DMS 273 treated with DMSO at 0.1 percent for 48 hours (cell line): ENCODE data around the gene GLYATL3.

Experiments
- DNase-seq: peaks from one replicate; lab custom pipeline; 2025; lab: John Stamatoyannopoulos, UW

The GLYATL3 gene

DNA sequence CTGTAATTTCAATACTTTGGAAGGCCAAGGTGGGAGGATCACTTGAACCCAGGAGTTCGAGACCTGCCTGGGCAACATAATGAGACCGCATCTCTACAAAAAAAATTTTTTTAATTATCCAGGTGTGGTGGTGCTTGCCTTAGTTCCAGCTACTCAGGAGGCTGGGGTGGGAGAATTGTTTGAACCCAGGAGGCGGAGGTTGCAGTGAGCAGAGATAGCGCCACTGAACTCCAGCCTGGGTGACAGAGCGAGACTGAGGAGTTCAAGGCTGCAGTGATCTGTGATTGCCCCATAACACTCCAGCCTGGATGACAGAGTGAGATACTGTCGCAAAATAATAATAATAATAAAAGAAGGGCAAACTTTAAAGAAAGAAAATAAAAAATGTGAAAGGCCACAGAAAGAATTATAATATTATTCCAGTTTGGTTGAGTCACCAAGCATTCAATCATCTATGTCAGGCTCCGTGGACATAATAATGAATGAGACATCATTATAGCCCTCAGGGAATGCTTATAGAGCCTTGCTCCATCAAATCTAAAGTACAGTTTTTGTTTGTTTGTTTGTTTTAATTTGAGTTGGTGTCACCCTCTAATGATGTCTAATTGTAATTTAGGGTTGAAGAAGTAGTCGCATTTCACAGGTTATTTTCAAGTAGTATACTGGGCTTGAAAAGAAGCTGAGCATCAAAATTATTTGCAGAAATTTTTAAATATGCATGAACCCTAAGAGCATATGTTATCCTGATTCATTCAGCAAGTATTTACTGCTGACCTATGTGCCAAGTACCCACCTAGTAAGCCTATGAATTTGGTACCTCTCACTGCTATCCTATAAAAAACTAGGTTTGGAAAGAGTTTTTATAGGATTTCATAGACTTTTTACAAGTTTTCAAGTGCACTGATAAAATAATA is 15.1 kb downstream of the GLYATL3 start:
- DNase-seq = no peak

DNA sequence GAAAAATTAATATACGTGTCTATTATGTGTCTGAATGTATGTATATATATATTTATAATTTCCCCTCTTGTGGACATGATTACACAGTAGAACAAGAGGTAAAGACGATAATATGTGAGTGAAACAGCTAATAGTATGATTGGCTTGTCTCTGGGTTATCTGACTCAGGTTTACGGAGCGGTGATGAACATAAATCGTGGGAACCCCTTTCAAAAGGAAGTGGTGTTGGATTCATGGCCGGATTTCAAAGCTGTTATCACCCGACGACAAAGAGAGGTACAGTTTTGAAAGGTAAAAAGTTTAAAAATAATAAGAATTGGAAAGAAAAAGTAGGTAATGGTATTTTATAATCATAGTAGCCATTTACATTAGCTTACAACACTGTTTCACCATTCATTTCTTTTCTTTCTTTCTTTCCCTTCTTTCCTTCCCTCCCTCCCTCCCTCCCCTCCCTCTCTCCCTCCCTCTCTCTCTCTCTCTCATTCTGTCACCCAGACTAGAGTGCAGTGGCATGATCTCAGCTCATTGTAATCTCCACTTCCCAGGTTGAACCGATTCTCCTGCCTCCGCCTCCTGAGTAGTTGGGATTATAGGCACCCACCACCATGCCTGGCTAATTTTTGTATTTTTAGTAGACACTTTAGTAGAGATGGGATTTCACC is 15.9 kb downstream of the GLYATL3 start:
- no peak for DNase-seq

DNA sequence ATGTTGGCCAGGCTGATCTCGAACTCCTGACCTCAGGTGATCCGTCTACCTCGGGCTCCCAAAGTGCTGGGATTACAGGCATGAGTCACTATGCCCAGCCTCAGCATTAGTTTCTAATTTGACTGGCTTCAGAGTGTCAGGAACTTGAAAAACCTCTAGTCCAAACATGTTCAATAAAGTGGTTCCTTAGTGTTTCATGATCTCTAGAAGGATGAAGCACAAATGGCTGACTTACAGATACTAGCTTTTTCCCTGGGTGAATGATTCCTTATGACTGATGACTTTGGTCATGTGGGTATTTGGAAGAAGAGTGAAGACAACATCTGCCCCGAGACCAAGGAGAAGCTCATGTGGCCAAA is 16.4 kb downstream of the GLYATL3 start:
- DNase-seq = no peak

DNA sequence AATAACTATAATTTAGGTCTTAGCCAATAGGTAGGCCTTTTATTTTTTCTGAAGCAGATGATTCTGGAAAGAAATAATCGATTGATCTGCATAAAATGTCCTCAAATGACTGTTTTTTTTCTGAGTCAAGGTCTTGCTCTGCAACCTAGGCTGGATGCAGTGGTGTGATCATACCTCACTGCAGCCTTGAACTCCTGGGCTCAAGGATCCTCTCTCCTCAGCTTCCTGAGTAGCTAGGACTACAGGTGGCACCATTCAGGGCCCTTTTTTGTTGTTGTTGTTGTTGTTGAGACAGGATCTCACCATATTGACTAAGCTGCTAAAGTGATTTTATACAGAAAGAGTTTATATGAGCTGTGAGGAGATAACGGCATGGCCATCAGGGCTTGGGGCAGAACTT is 18.2 kb downstream of the GLYATL3 start:
- DNase-seq = no peak

DNA sequence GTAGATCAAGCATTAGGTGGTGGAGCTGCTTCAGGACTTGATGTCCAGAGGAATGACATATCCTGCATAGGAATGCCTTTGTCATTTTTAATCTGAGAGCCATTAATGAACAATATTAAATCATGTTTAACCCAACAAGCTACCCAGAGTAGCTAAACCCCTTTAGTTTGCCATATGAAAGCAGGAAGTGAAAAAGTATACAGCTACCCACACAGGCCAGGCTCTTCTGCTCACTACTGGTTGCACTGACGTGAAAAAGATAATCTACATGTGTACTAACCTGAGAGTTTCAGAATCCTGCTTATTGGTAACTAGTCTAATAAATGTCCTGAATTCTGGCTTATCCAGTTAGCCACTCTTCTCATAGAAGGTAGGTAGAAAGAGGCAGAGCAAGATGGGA is 19.9 kb downstream of the GLYATL3 start:
- no peak for DNase-seq

DNA sequence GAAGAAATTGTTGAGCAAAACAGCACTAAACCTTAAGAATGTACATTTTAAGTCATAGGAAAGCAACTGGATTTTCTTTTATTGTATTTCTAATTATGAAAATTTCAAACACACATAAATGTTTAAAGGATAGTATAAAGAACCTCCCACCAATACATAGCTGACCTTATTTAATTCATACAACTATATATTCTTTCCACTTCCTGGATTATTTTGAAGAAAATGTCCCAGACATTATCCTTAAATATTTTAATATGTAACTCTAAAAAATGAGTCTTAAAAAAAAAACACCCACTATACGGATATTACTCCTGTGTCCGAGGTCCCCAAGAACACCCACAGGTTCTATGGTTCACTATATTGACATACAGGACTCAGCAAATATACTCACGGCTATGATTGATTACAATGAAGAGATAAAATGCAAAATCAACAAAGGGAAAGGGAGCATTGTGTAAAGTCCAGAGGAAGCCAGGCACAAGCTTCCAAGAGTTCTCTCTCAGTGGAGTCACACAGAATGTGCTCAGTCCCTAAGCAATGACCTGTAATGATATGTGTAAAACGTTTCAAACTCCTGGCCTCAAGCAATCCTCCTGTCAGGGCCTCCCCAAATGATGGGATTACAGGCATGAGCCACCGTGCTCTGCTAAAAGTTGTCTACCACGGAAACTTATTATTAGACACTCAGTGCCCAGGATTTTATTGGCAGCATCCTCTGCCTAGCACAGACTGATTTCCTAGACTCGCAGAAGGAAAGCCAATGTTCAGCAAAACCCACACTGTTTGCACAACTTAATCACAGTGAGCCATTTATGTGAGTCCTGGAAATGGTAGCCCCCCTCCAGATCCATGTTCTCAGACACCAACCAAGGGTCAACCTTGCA is 23.2 kb downstream of the GLYATL3 start:
- no peak for DNase-seq

DNA sequence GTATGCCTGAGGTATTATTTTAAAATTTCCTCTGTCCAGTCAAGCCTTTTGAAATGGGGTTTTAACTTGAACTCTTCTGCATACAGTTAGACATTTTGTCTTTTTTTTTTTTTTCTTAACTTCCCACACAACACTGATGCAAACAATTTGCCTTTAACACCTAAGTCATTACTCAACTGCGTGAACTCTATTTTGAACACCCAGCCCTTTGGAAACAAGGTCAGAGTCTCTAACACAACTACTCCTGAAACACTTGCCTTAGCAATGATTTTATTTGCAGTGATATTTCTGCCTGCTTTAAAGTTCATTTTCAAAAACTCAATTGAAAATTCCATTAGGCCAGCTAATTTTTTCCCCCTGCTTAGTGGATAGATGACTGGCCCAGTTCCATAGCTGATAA is 24.2 kb downstream of the GLYATL3 start:
- no peak for DNase-seq

DNA sequence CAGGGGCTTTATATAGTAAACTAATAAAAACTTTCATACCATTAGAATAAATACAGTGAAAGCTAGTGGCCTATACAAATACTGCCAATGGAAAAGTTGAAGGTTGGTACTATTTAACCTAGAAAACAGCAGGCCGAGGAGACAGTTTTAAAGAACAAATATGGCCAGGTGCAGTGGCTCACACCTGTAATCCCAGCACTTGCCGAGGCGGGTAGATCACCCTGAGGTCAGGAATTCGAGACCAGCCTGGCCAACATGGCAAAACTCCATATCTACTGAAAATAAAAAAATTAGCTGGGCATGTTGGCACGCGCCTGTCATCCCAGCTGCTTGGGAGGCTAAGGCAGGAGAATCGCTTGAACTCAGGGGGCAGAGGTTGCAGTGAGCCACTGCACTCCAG is 24.8 kb downstream of the GLYATL3 start:
- no peak for DNase-seq

DNA sequence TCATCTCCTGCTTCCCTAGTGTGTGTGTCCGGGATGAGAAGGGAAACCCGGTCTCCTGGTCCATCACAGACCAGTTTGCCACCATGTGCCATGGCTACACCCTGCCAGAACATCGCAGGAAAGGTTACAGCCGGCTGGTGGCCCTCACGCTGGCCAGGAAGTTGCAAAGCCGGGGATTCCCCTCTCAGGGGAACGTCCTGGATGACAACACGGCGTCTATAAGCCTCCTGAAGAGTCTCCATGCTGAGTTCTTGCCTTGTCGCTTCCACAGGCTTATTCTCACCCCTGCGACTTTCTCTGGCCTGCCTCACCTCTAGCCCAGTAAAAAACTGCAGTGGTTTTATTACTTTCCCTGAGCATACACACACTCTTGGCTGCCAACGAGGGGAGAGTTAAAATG is 26.9 kb downstream of the GLYATL3 start:
- no peak for DNase-seq

DNA sequence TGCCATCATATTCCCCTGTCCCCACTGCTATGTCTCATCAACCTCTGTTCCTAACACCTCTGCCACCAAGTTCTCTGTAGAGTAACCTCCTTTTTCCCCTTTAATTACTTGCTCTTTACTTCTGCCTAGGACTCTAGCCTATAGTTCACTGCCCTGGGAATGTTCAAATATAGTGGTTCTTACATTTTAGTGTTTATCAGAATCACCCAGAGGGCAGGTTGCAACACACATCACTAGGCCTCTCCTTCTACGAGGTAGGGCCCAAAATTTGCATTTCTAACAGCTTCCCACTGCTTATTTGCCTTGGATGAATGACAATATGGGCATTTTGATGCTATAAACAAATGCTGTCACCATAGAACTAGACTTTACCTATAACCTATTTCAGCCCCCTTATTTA is 27.6 kb downstream of the GLYATL3 start:
- DNase-seq = no peak

DNA sequence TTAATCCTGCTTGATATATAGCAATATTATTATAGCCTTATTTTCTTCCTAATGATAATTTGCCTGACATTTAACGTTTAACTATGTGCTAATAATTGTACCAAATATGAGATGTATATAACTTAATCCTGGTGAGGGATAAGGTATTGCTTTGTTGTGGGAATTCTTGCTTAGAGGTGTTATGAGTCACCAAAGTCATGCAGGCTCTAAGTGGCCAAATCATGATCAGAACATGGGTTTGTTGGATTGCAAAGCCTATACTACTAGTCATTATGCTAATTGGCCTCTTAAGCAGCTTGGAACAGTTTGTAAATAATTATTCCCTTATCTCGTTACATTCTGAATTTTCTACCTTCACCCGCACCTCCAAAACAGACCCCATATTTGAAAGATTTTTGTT is 28.8 kb downstream of the GLYATL3 start:
- DNase-seq = no peak

DNA sequence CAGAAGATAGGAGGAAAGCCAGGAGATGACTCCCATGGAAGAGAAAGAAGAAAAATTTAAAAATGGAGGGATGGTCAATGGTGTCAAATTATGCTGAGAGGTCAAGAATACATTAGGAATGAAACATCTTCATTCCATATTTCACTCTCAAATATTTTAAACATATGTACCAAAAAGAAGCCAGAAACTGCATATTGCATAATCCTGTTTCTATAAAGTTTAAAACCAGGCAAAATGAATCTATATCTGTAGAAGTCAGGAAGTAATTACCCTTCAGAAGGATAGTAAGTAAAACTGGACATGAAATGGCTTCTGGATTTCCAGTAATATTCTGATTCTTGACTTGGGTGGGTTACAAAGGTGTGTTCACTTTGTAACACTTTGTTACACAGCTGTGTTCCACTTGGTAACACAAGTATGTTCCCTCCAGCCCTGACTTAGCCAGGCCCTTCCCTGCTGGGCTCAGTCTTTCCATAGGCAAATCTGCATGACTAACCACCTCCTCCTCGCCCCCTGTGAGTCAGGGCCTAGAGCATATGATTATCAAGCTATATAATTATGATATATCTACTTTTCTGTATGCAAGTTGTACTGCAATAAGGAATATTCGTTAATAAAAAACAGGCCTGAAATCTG is 30.5 kb downstream of the GLYATL3 start:
- no peak for DNase-seq

DNA sequence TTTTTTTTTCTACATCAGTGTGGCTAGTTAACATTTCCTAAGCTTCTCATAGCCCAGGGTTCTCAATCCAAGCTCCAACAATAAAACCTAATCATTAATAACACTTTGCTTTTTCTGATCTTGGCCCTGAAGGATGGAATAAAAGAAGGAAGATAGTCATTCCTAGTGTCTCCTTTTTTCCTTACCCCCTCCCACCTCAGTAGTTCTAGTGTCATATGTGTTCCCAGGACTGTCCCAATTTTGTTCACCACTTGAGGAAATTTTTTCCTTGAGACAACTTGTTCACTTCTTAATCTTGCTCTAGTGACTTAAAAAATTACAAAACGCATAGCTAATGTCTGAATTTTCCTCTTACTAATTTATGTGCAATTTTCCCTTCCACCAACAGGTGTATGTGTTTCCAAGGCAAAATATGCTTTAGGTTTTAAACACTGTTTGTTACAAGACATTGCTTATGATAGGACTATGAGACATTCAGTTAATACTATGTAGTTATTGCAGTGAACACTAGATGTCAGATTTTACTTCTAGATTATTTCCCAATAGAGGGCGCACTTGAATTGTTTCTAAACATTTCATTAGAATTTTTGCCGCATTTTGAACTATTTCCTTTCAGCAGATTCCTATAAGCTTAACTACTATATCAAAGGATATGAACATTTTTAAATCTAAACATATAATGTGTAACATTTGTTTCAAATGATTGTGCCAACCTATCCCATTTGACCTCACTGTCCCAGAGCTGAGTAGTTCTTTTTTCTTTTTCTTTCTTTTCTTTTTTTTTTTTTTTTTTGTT is 32.2 kb downstream of the GLYATL3 start:
- peak; percentile 70 for DNase-seq

DNA sequence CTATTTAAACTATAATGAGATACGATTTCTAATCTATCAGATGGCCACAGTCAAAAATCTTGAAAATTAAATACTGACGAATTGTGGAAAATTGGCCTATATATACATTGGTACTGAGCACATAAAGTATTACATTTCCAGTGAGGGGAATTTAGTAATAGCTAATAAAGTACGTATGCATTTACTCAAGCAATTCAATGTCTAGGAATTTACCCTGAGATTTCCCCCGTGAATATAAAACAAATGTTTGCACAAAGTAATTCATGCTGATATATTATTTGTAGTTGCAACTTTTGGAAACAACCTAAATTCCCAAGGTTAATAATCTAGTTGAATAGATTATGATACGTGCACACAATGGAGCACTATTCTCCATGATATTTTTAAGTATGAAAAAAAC is 36.1 kb downstream of the GLYATL3 start:
- DNase-seq = no peak

DNA sequence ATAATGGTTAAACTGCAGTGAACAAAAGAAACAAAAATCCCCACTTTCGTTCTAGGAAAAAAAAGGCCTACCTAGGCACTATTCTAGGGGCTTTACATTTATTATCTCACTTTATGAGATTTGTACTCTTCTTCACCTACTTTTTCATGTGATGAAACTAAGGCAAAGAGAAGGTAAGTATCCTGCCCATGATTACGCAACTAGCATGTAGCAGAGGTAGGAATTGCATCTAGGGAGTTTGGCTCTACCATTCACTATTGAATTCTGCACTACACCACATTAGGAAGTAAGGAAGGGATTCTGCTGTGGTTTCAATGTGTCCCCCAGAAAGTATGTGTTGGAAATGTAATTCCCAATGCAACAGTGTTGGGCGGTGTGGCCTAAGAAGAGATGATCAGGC is 39.4 kb downstream of the GLYATL3 start:
- no peak for DNase-seq

DNA sequence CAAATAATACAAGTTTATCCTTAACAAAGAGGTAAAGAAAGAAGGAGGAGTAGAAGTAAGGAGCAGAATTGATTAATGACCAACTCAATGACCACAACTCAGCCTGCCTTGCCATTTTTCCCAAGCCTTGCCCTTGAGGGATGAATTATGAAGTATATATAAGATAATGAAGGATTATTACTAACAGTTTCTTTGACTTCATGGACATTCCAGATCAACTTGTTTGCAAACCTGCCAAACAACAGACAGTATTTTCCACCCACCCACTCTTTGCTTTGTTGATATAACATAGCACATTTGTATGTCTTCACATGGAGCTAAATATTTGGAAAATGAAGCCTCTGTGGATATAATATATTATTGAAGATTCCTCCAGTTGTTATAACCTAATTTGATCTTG is 40.9 kb downstream of the GLYATL3 start:
- no peak for DNase-seq

DNA sequence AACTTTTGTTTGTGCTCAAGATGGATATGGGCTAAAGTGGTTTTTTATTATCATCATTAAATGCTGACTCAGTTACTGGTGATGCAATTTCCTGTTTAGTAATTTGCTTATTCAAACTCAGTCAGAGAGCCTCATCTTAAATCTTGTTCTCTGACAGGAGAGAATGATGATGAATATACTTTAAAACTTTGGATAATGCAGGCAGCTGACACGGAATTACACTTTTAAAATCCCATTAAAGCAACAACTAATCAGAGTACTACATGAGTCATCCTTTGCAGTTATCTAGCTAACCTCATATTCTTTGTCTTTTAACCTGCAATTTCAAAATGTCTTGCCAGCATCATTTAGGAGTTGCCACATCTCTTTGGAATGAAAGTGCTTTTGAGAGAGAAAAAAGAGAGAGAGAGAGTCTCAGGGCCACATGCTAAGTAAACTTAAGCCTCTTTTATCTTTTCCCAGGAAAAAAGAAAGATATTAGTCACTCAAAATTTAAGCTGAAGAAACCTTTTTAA is 41.5 kb downstream of the GLYATL3 start:
- no peak for DNase-seq

DNA sequence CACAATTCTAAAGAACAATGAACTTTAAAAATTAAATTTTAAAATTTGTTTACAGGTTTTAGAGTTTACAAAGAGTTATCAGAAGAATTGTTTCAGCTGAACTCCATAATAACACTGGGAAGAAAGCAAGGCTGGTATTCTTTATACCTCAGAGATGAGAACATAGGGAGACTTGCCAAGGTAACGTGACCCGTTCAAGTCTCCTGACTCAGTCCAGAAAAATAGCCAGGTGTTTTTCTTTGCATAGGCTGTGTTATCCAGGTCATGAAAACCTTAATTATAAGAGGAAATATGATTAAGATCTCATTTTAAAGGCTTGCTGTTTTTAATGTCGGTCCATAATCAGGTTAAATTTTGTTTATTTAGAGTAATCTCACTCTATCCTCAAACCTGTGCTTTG is 42.2 kb downstream of the GLYATL3 start:
- peak; percentile 31 for DNase-seq

DNA sequence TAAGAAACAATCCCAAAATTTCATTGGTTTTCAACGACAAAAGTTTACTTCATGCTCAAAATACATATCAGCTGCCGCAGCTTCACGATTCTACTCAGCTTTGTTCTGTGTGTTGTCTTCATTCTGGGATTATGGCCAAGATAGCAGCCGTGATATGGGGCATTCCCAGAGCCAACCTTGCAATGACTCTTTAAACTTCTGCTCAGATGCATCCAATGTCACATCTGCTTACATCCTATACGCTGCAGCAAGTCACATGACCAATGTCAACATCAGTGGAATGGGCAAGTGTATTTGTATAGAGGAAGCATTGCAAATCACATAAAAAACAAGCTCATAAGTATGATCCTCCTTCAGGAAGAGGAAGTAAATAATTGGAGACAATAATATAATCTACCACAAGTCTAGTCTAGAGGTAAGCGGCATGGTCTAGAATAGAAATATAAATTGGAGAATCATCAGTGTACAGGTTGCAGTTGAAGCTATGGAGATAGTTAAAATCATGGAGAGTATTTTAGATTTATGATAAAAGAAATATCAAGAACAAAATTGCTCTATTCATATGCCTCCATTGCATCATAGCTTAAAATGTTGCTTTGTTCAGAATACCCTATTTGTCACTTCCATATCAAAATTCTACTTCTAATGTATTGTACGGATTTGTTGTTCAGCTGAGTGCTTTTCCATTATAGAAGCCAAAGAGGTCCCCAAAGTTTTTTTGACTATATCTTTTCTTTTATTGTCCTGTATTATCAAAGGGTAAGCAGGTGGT is 43.5 kb downstream of the GLYATL3 start:
- no peak for DNase-seq

DNA sequence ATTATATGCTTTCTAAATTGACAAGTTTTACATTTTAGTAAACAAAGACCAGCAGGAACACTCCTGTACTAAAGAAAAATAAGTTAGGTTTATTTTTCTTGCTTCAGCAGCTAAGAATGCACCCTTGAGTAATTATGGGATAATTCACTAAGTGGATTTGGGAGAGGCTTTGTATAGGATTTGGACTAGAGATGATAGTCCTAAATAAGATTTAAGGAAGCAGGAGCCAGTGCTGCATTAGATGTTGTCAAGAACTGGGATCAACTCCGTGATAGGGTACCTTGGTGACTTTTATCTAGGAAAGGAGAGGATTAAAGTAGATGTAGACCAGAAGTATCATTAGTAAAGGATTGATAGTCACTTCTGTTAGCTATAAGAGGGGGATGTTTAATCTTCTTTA is 46.6 kb downstream of the GLYATL3 start:
- DNase-seq = no peak
